K562 (cell line): Measurements from ENCODE around the gene OR4F15.
"Not testable (repeated sequence)": the region's sequence is repeated elsewhere in the genome, so short reads cannot be mapped to it uniquely, and the experiment has no call there.

Experiments
- CEBPB ChIP-seq: fragments of 450-650 bp; IDR thresholded peaks from 2 replicates; pipeline ENCODE4 v1.6.1; 2016; ENCODE audit warnings: missing genetic modification characterization, missing compliant biosample characterization
- EZH2 ChIP-seq: IDR thresholded peaks from 2 replicates; pipeline ENCODE4 v1.6.1; 2012; ENCODE audit warnings: low read depth, mild to moderate bottlenecking, inconsistent platforms, low read length, borderline replicate concordance
- FOXP1 ChIP-seq: sonication (generic); formaldehyde crosslinking; IDR thresholded peaks from 2 replicates; pipeline ENCODE4 v1.8.0; 2022; ENCODE audit warnings: mild to moderate bottlenecking, missing genetic modification reagents
- KDM5B ChIP-seq: fragments of 200-600 bp; sonication (generic); IDR thresholded peaks from 2 replicates; pipeline ENCODE4 v1.6.1; 2012; ENCODE audit warnings: low read depth, mild to moderate bottlenecking, moderate library complexity, low read length, control low read depth, inconsistent platforms; ENCODE audit not compliant: insufficient replicate concordance
- MAFK ChIP-seq: IDR thresholded peaks from 2 replicates; pipeline ENCODE4 v1.6.1; 2011; ENCODE audit warnings: low read length, improper control_type of control experiment
- NCOR1 ChIP-seq: fragments of 450-650 bp; IDR thresholded peaks from 2 replicates; pipeline ENCODE4 v1.6.1; 2016; ENCODE audit warnings: mild to moderate bottlenecking, moderate library complexity
- NR1H2 ChIP-seq: sonication (generic); formaldehyde crosslinking; IDR thresholded peaks from 2 replicates; pipeline ENCODE4 v1.4.0; 2020; ENCODE audit warnings: mild to moderate bottlenecking, missing genetic modification reagents
- NR2F6 ChIP-seq: fragments of 450-650 bp; formaldehyde crosslinking; IDR thresholded peaks from 2 replicates; pipeline ENCODE4 v1.4.0; 2020; ENCODE audit warnings: mild to moderate bottlenecking
- TGIF2 ChIP-seq: sonication (generic); formaldehyde crosslinking; IDR thresholded peaks from 2 replicates; pipeline ENCODE4 v1.8.1; 2022; ENCODE audit warnings: mild to moderate bottlenecking, missing genetic modification reagents, moderate library complexity
- ZBTB7A ChIP-seq: IDR thresholded peaks from 2 replicates; pipeline ENCODE4 v1.6.1; 2011; ENCODE audit warnings: low read depth, mild to moderate bottlenecking, low read length, moderate library complexity, borderline replicate concordance; ENCODE audit not compliant: control insufficient read depth
- ZNF764 ChIP-seq: fragments of 250-450 bp; sonication (Bioruptor Pico); IDR thresholded peaks from 2 replicates; pipeline ENCODE4 v1.4.0; 2020; ENCODE audit warnings: low read depth, mild to moderate bottlenecking, moderate library complexity
- TF ChIP-seq, protein P1 (sequence below): fragments of 250-450 bp; sonication (Bioruptor Pico); IDR thresholded peaks from 2 replicates; pipeline ENCODE4 v1.5.0; 2020; ENCODE audit warnings: mild to moderate bottlenecking, borderline replicate concordance
- TF ChIP-seq, protein P2 (sequence below), 2 experiments: fragments of 250-450 bp in 1 of 2; fragments of 450-650 bp in 1 of 2; sonication (Bioruptor Pico) in 1 of 2; IDR thresholded peaks; 2 replicates each; pipeline versions ENCODE4 v1.6.1 to v1.8.0; 2016 to 2021; ENCODE audit warnings: mild to moderate bottlenecking in 2 of 2, moderate library complexity in 2 of 2, missing compliant biosample characterization in 1 of 2, missing genetic modification characterization in 1 of 2
- TF ChIP-seq, protein P3 (sequence below), 3 experiments: IDR thresholded peaks in 2 of 3; conservative IDR thresholded peaks in 1 of 3; 2 replicates each; pipeline ENCODE4 v1.5.1; 2011 to 2012; ENCODE audit warnings: low read length in 3 of 3, mild to moderate bottlenecking in 3 of 3, control low read depth in 2 of 3, improper control_type of control experiment in 1 of 3, inconsistent platforms in 1 of 3, low read depth in 1 of 3, mixed read lengths in 1 of 3, moderate library complexity in 1 of 3; ENCODE audit not compliant: insufficient read depth in 2 of 3

DNA sequence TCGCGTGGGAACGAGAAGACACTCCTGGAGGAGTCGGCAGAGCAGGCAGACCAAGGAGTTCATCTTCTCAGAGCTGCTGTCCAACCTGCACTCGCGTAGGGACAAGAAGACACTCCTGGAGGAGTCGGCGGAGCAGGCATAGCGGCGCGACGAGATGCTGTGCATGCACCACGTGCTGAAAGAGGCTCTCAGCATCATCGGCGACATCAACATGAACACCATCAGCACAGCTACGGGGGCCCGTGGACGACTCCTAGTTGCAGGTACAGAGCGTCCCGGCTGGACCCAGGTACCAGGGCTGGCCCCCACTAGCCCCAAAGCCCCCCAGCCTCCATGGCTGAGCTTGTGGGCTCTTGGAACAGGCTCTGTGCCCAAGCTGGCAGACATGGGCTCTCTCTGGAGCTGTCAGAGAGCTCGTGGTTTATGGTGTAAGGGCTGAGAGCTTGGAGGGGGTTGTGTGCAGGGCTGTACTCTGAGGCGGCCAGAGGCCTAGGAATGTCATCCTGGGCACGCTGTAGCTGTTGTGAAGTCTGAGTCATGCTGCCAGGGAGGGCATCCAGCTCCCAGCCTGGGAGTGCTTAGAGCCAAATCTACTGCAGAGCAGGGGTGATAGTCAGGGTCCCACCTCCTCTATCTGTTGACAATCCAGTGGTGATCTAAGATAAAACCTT lies 47.2 kb upstream of the OR4F15 start:
- TF ChIP-seq NR2F6 (CRISPR knock-in tag); MAFK; ZBTB7A; NR1H2 (CRISPR knock-in tag); EZH2; NCOR1; TGIF2 (CRISPR knock-in tag); KDM5B; CEBPB; FOXP1 (CRISPR knock-in tag); ZNF764 (CRISPR knock-in tag): not testable (repeated sequence)
- TF ChIP-seq, protein P1, sequence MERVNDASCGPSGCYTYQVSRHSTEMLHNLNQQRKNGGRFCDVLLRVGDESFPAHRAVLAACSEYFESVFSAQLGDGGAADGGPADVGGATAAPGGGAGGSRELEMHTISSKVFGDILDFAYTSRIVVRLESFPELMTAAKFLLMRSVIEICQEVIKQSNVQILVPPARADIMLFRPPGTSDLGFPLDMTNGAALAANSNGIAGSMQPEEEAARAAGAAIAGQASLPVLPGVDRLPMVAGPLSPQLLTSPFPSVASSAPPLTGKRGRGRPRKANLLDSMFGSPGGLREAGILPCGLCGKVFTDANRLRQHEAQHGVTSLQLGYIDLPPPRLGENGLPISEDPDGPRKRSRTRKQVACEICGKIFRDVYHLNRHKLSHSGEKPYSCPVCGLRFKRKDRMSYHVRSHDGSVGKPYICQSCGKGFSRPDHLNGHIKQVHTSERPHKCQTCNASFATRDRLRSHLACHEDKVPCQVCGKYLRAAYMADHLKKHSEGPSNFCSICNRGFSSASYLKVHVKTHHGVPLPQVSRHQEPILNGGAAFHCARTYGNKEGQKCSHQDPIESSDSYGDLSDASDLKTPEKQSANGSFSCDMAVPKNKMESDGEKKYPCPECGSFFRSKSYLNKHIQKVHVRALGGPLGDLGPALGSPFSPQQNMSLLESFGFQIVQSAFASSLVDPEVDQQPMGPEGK = not testable (repeated sequence)
- TF ChIP-seq, protein P2, sequence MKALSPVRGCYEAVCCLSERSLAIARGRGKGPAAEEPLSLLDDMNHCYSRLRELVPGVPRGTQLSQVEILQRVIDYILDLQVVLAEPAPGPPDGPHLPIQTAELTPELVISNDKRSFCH (CRISPR knock-in tag; IDR thresholded peaks at IDR 0.05) = not testable (repeated sequence)
- TF ChIP-seq, protein P2 (tag; IDR thresholded peaks at IDR 0.05) = not testable (repeated sequence)
- TF ChIP-seq, protein P3, sequence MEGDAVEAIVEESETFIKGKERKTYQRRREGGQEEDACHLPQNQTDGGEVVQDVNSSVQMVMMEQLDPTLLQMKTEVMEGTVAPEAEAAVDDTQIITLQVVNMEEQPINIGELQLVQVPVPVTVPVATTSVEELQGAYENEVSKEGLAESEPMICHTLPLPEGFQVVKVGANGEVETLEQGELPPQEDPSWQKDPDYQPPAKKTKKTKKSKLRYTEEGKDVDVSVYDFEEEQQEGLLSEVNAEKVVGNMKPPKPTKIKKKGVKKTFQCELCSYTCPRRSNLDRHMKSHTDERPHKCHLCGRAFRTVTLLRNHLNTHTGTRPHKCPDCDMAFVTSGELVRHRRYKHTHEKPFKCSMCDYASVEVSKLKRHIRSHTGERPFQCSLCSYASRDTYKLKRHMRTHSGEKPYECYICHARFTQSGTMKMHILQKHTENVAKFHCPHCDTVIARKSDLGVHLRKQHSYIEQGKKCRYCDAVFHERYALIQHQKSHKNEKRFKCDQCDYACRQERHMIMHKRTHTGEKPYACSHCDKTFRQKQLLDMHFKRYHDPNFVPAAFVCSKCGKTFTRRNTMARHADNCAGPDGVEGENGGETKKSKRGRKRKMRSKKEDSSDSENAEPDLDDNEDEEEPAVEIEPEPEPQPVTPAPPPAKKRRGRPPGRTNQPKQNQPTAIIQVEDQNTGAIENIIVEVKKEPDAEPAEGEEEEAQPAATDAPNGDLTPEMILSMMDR (IDR thresholded peaks at IDR 0.05 in 2 of 3, conservative IDR thresholded peaks at IDR 0.05 in 1 of 3; ENCODE audit: insufficient read depth in 2 of 3, low read depth in 1 of 3, low read length in 3 of 3) = not testable (repeated sequence)
